ENCODE data around the gene AAGAB. TPM values are rescaled to one million over a fixed set of nuclear protein-coding genes. Genes with fewer than 3 reads are reported as not detected.

Gene AAGAB
- total and polyA plus RNA-seq, 2 donors (not counting 1 experiment from before 2014, with no cell fraction given), result 9.4 to 25.0 TPM

- H3K27me3 ChIP-seq (replicated peaks in 1 of 4; ENCODE audit: control extremely low read depth in 1 of 4, control insufficient read depth in 3 of 4, insufficient read depth in 4 of 4, low read length in 3 of 4), result no peaks in the 10 kb centered on the region
- no peaks in the 10 kb centered on the region for H3K9me3 ChIP-seq (ENCODE audit: control extremely low read depth in 1 of 3, control insufficient read depth in 2 of 3, insufficient read depth in 1 of 3, low read length in 2 of 3)
- Mint-ChIP-seq H3K27me3 (no peaks in the 10 kb centered on the region), H3K4me3 (no peak overlapping the region), H3K9me3 (ENCODE audit: insufficient read depth) (no peaks in the 10 kb centered on the region), H3K27ac (peak overlapping the region; percentile 37), H3K4me1 (peaks cover 82% of the 10 kb centered on the region)
- no peak overlapping the region for H3K4me3 ChIP-seq (ENCODE audit: control extremely low read depth in 1 of 5, extremely low read depth in 1 of 5, insufficient read depth in 1 of 5, low read depth in 2 of 5, low read length in 4 of 5)
- CTCF ChIA-PET, result no interaction called here
- H3K9ac ChIP-seq (ENCODE audit: low read length), result no peak overlapping the region
- WGBS (ENCODE audit: insufficient coverage), result 90% methylated on average over 1 of the region's 1 CpG
- POLR2A ChIA-PET, result no interaction called here
- H3K79me2 ChIP-seq (ENCODE audit: control insufficient read depth, insufficient read depth, low read length), result peaks cover 97% of the 10 kb centered on the region
- ATAC-seq (ENCODE audit: low read depth) (no peak), DNase-seq (no peak)
- intact Hi-C loops (cut with micrococcal nuclease), result no loop called here
- peaks cover 79% of the 10 kb centered on the region for H4K20me1 ChIP-seq (ENCODE audit: control insufficient read depth, insufficient read depth, low read length, poor library complexity, severe bottlenecking)
- peaks cover 49 to 61% of the 10 kb centered on the region in 2 donors for H3K4me1 ChIP-seq (ENCODE audit: control insufficient read depth in 2 of 2, insufficient read depth in 2 of 2, low read length in 2 of 2)
- TF ChIP-seq CTCF (IDR thresholded peaks at IDR 0.05), result no peak
- no peak for TF ChIP-seq EZH2 (IDR thresholded peaks at IDR 0.05; ENCODE audit: borderline replicate concordance, insufficient read depth, low read depth, low read length, poor library complexity, severe bottlenecking)
- H3K4me2 ChIP-seq (replicated peaks; ENCODE audit: low read depth, low read length, poor library complexity, severe bottlenecking), result peak overlapping the region; percentile 16
- H2AFZ ChIP-seq (ENCODE audit: insufficient read depth, low read depth, low read length, poor library complexity, severe bottlenecking), result no peak overlapping the region
- H3K36me3 ChIP-seq (replicated peaks in 1 of 2; ENCODE audit: control extremely low read depth in 1 of 2, control insufficient read depth in 1 of 2, extremely low read depth in 1 of 2, insufficient read depth in 2 of 2, low read length in 1 of 2), result peaks cover 3 to 24% of the 10 kb centered on the region in 2 experiments
- H3K27ac ChIP-seq (ENCODE audit: low read length in 2 of 2), result peak overlapping the region in 1 of 2 donors; percentile 21
Measured at GRCh38 chr15:67152429-67152828, 102.0 kb downstream of the AAGAB start.

Other genes with a start within 250 kb of the AAGAB start
- gene SMAD3, start 189.1 kb downstream of the AAGAB start, total RNA-seq, result 163 and 177 TPM in 2 replicates
- 55.9 and 60.3 TPM in 2 replicates for gene SMAD3, start 189.1 kb downstream of the AAGAB start, polyA plus RNA-seq
- 1.6 and 2.2 TPM in 2 replicates for gene IQCH, start 125 bp upstream of the AAGAB start, total RNA-seq
- gene IQCH, start 125 bp upstream of the AAGAB start, polyA plus RNA-seq, result 0.10 TPM in 1 of 2 replicates, not detected in the other

All from B cell (primary cell).